CD14-positive monocyte (primary cell): ENCODE results near the gene TRIOBP. TPM values are rescaled to one million over a fixed set of nuclear protein-coding genes. Genes with fewer than 3 reads are reported as not detected.
A peak's percentile ranks its signal among the peaks of the same experiment; 100 is the strongest.

Experiments used
- DNase-seq, 3 donors: peaks; one replicate each; pipeline ENCODE4 v3.0.0-alpha.2; 2011 to 2022
- H2AFZ ChIP-seq: 2 replicates; pipeline ENCODE4 v1.6.0; 2012; ENCODE audit warnings: mild to moderate bottlenecking, low read depth, low read length, inconsistent platforms; ENCODE audit not compliant: insufficient read depth, poor library complexity, severe bottlenecking
- H3K27ac ChIP-seq, 2 donors: 1 replicate in 1 of 2; 2 replicates in 1 of 2; pipeline ENCODE4 v1.5.1; 2012 to 2013; ENCODE audit warnings: low read length in 2 of 2, control low read depth in 1 of 2, inconsistent platforms in 1 of 2, low read depth in 1 of 2, mild to moderate bottlenecking in 1 of 2
- H3K27me3 ChIP-seq, 2 donors: one replicate each; pipeline versions ENCODE4 v1.6.0 to v1.6.1; 2011 to 2013; ENCODE audit warnings: low read length in 2 of 2; ENCODE audit not compliant: control insufficient read depth in 2 of 2, insufficient read depth in 2 of 2
- H3K36me3 ChIP-seq, 2 donors: replicated peaks in 1 of 2; 1 replicate in 1 of 2; 2 replicates in 1 of 2; pipeline versions ENCODE4 v1.5.1 to v1.6.1; 2012 to 2013; ENCODE audit warnings: low read length in 2 of 2, control low read depth in 1 of 2, inconsistent platforms in 1 of 2, mild to moderate bottlenecking in 1 of 2; ENCODE audit not compliant: insufficient read depth in 2 of 2, control insufficient read depth in 1 of 2
- H3K4me1 ChIP-seq, 2 donors: 1 replicate in 1 of 2; 2 replicates in 1 of 2; pipeline versions ENCODE4 v1.5.1 to v1.6.1; 2012 to 2013; ENCODE audit warnings: low read length in 2 of 2, control low read depth in 1 of 2, inconsistent platforms in 1 of 2, mild to moderate bottlenecking in 1 of 2, moderate library complexity in 1 of 2; ENCODE audit not compliant: insufficient read depth in 2 of 2, control insufficient read depth in 1 of 2
- H3K4me2 ChIP-seq: replicated peaks from 2 replicates; pipeline ENCODE3; 2012; ENCODE audit warnings: low read length, moderate library complexity, mild to moderate bottlenecking; ENCODE audit not compliant: poor library complexity, severe bottlenecking; ENCODE audit errors: extremely low read depth
- H3K4me3 ChIP-seq, 3 experiments: fragments of 200-600 bp in 1 of 3; sonication (generic) in 1 of 3; replicated peaks in 1 of 3; 1 replicate in 2 of 3; 2 replicates in 1 of 3; pipeline ENCODE4 v1.5.1; 2011 to 2013; ENCODE audit warnings: low read length in 3 of 3, mild to moderate bottlenecking in 3 of 3, control low read depth in 2 of 3, low read depth in 2 of 3, inconsistent platforms in 1 of 3, moderate library complexity in 1 of 3
- H3K79me2 ChIP-seq: 2 replicates; pipeline ENCODE4 v1.6.0; 2012; ENCODE audit warnings: mild to moderate bottlenecking, control low read depth, inconsistent platforms, low read length, moderate library complexity; ENCODE audit not compliant: insufficient read depth
- H3K9ac ChIP-seq: 2 replicates; pipeline ENCODE4 v1.6.0; 2017; ENCODE audit warnings: low read length, mild to moderate bottlenecking; ENCODE audit not compliant: insufficient read depth, poor library complexity, severe bottlenecking
- H3K9me3 ChIP-seq, 2 donors: replicated peaks in 1 of 2; 1 replicate in 1 of 2; 2 replicates in 1 of 2; pipeline versions ENCODE4 v1.5.1 to v1.6.1; 2012 to 2013; ENCODE audit warnings: low read length in 2 of 2, control low read depth in 1 of 2; ENCODE audit not compliant: control insufficient read depth in 1 of 2, insufficient read depth in 1 of 2
- H4K20me1 ChIP-seq: 2 replicates; pipeline ENCODE4 v1.6.0; 2012; ENCODE audit warnings: mild to moderate bottlenecking, low read length, control low read depth, moderate library complexity; ENCODE audit not compliant: insufficient read depth
- H3K27ac Mint-ChIP-seq, 7 donors: one replicate each; pipeline ENCODE4 v1.8.0; 2020; ENCODE audit warnings: mild to moderate bottlenecking in 7 of 7, mixed read lengths in 7 of 7, moderate library complexity in 6 of 7, inconsistent platforms in 2 of 7
- H3K27me3 Mint-ChIP-seq, 3 donors: one replicate each; pipeline ENCODE4 v1.8.0; 2021 to 2022; ENCODE audit warnings: low read depth in 3 of 3, mild to moderate bottlenecking in 3 of 3, mixed read lengths in 3 of 3, moderate library complexity in 3 of 3, inconsistent platforms in 1 of 3
- H3K36me3 Mint-ChIP-seq, 2 donors: one replicate each; pipeline ENCODE4 v1.8.0; 2020; ENCODE audit warnings: mixed read lengths in 2 of 2, inconsistent platforms in 1 of 2, mild to moderate bottlenecking in 1 of 2
- H3K4me1 Mint-ChIP-seq: one replicate; pipeline ENCODE4 v1.8.0; 2020; ENCODE audit warnings: mild to moderate bottlenecking, mixed read lengths
- H3K4me3 Mint-ChIP-seq, 2 donors: one replicate each; pipeline ENCODE4 v1.8.0; 2020; ENCODE audit warnings: mild to moderate bottlenecking in 2 of 2, mixed read lengths in 2 of 2, moderate library complexity in 1 of 2
- H3K9me3 Mint-ChIP-seq, 7 donors: one replicate each; pipeline ENCODE4 v1.8.0; 2020 to 2022; ENCODE audit warnings: mixed read lengths in 7 of 7, mild to moderate bottlenecking in 6 of 7, moderate library complexity in 6 of 7, inconsistent platforms in 2 of 7
- CTCF ChIP-seq: fragments of 200-600 bp; IDR thresholded peaks from one replicate; pipeline ENCODE4 v1.8.0; 2022; ENCODE audit warnings: antibody characterized with exemption, mild to moderate bottlenecking
- WGBS: methylation state at CpG from one replicate; pipeline ENCODE4 v1.1.5; 2013; ENCODE audit warnings: missing lambda C conversion rate; ENCODE audit not compliant: insufficient coverage; 5-methylcytosine and 5-hydroxymethylcytosine counted together
- intact Hi-C, 2 donors: fragments of 100-400 bp; cut with micrococcal nuclease; formaldehyde crosslinking; loops; one replicate each; pipeline versions ENCODE4 v1.15.0 to v1.15.1; 2023
- polyA plus RNA-seq, 3 donors: library from polyadenylated mRNA; depleted of rRNA in 1 of 3; unstranded in 2 of 3; stranded (reverse) in 1 of 3; fragments of 300-500 nt in 2 of 3; fragments of >200 nt in 1 of 3; fragmentation: Illumina TruSeq in 2 of 3; gene quantifications; 1 replicate in 2 of 3; 2 replicates in 1 of 3; pipeline ENCODE4 v1.2.3, GENCODE V29; 2012 to 2021

The TRIOBP gene
- polyA plus RNA-seq, 3 donors, result 43.0 to 46.6 (median 44.7) TPM

DNA sequence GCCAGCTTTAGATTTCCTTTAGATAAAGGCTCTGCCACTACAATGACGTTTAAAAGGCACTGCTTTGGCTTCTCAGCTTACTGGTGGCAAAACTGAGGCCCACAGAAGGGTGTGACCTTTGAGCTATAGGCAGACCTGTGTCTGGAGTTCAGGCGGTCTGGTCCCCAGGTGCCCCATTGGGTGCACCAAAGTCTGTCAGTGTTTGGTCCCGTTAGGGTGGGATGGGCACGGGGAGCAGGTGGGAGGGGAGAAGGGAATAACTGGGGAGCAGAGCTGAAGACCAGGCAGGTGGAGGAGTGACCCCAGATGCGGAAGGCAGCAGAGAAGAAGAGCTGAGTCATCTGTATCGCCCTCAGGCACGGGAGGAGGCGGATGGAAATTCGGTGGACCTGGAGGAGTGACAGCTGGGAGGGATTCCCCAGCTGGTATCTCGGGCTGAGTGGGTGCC lies 65.6 kb downstream of the TRIOBP start:
- Histone ChIP-seq H3K36me3 (peaks cover 81 to 97% of the 10 kb centered on the region in 2 donors), H3K9ac (no peak overlapping the region), H3K4me2 (no peak overlapping the region), H2AFZ (no peak overlapping the region), H4K20me1 (peaks cover 51% of the 10 kb centered on the region), H3K4me1 (no peaks in the 10 kb centered on the region), H3K27me3 (no peaks in the 10 kb centered on the region), H3K79me2 (peaks cover 4% of the 10 kb centered on the region), H3K4me3 (no peak overlapping the region), H3K27ac (no peak overlapping the region), H3K9me3 (no peaks in the 10 kb centered on the region)
- no peaks in the 10 kb centered on the region for H3K4me1 Mint-ChIP-seq
- H3K27ac Mint-ChIP-seq, result peak overlapping the region in 4 of 7 donors; percentile 20 to 75 (median 40)
- TF ChIP-seq CTCF, result no peak
- no peak for DNase-seq
- peaks cover 0 to 1% (median 0%) of the 10 kb centered on the region in 3 donors for H3K27me3 Mint-ChIP-seq
- 80% methylated on average over 9 of the region's 10 CpGs for WGBS
- H3K4me3 Mint-ChIP-seq, result no peak overlapping the region
- intact Hi-C loops, result no loop called here
- H3K9me3 Mint-ChIP-seq, result no peaks in the 10 kb centered on the region
- peaks cover 66 to 92% of the 10 kb centered on the region in 2 donors for H3K36me3 Mint-ChIP-seq

GRCh38 chr22:37763012-37763411 lies 66.2 kb downstream of the TRIOBP start:
- no peaks in the 10 kb centered on the region for H3K9me3 ChIP-seq
- H3K27me3 ChIP-seq, result no peaks in the 10 kb centered on the region
- H3K4me3 ChIP-seq, result no peak overlapping the region
- H2AFZ ChIP-seq, result no peak overlapping the region
- TF ChIP-seq CTCF, result no peak
- Mint-ChIP-seq H3K27me3 (peaks cover 0 to 1% (median 0%) of the 10 kb centered on the region in 3 donors), H3K27ac (peak overlapping the region in 2 of 7 donors; percentile 37 to 55), H3K4me1 (no peaks in the 10 kb centered on the region), H3K9me3 (no peaks in the 10 kb centered on the region), H3K4me3 (no peak overlapping the region), H3K36me3 (peaks cover 69 to 94% of the 10 kb centered on the region in 2 donors)
- no peak for DNase-seq
- H3K36me3 ChIP-seq, result peaks cover 82 to 97% of the 10 kb centered on the region in 2 donors
- H3K27ac ChIP-seq, result no peak overlapping the region
- intact Hi-C loops, result no loop called here
- no peak overlapping the region for H3K9ac ChIP-seq
- no peaks in the 10 kb centered on the region for H3K4me1 ChIP-seq
- H3K4me2 ChIP-seq, result no peak overlapping the region
- WGBS, result 98% methylated on average over 9 of the region's 9 CpGs
- H3K79me2 ChIP-seq, result peaks cover 3% of the 10 kb centered on the region
- peaks cover 46% of the 10 kb centered on the region for H4K20me1 ChIP-seq
